NCI-H2196 treated with DMSO at 0.1 percent for 48 hours (cell line): ENCODE measurements around the gene THOC6.

ENCODE experiments used
- DNase-seq: peaks from one replicate; lab custom pipeline; 2025; ENCODE audit not compliant: unreplicated experiment; lab: John Stamatoyannopoulos, UW

THOC6 gene

DNA sequence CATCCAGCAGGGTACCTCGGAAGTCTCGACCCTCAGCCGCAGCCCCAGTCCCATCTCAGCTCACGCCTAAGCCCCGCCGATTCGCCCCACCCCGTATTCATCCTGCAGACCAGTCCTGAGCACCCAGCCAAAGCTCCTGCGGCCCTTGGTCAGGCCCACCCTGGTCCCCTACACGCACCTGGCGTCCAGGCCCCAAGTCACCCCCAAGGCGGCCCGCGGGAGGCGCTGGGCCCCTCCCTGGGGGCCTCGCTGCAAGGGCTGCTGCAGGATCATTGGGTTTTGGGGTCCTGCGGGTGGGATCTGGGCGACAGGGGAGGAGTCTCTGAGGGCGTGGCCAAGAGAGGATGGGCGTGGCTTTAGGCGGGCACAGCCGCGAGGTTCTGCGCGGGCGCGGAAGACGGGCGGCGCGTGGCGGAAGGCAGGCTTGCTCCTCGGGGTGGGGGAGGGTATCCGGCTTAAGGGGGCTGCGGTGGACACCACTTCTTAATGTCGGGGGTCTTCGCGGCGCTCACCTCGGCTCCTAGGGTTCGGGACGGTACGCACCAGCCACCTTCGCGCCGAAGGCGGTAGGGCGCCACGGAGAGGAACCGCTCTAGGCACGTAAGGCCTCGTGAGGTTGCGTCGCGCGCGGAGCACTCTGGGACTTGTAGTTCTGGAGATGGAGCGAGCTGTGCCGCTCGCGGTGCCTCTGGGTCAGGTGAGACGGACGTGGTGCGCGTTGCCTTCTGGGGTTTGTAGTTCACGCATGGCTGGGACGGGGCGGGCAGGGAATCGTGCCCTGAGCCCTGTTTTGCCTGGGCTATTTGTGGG, at the start of gene THOC6, which contains the start of gene HCFC1R1:
THOC6 (plus strand) TSS at position 367 of the 810 bp plus-strand sequence; CDS start at position 659, 292 bp downstream.
HCFC1R1 (minus strand) TSS at position 274 of the 810 bp plus-strand sequence; CDS start at position 273, 1 bp downstream.
- peak; percentile 91 for DNase-seq

DNA sequence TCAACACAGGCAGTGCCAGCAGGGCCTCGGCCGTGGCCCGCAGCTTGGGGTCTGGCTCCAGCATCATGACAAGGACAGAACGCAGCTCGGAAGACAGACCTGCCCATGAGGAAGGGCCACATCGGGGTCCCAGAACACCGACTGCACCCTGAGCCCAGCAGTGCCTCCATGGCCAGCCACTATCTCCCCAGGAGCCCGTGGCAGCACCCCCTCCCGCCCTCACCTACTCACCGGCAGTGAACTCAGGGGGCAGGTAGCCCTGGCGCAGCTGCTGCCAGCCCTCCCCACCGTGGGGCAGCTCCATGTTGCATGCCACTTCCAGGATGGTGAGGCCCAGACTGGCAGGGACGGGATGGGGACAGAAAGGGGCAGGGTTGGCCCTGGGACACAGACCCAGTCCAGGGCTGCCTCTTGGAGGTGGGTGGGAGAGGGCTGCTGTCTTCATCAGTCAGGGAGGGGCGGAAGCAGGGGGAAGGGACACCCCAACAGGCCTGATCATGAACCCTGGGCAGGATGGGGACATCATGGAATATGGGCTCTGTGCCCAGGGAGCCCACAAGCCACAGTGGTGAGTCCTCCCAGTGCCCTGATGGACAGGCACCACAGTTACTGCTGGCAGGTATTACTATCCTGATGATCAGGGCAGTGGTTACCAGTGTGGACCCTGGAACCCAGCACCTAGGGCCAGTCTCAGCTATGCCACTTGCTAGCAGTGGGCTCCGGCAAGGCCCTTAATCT, 49.3 kb upstream of the THOC6 start:
- no peak for DNase-seq

DNA sequence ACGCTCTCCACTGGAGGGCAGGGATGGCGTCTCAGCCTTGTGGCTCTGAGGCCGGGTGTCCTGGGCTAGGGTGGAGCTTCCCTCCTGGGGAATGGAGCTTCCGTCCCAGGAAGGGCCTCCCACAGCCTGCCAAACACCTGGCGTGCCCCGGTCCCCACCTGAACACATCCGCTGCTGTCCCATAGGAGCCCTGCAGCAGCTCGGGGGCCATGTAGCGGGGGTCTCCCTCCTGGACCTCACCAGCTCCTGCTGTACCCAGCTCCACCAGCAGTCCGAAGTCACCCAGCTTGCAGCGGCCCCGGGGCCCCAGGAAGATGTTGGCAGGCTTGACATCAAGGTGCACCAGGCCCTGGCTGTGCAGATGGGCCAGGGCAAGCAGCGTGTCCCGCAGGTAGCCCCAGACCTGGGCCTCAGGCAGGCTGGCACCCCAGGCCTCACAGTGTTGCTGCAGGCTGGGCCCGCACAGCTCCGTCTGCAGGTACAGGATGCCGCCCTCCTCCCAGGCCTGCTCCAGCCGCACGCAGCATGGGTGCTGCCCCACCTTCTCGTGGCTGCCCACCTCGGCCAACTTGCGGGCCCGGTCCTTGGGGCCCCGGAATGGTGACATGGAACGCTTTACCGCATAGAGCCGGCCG, 48.6 kb upstream of the THOC6 start:
- DNase-seq: no peak

DNA sequence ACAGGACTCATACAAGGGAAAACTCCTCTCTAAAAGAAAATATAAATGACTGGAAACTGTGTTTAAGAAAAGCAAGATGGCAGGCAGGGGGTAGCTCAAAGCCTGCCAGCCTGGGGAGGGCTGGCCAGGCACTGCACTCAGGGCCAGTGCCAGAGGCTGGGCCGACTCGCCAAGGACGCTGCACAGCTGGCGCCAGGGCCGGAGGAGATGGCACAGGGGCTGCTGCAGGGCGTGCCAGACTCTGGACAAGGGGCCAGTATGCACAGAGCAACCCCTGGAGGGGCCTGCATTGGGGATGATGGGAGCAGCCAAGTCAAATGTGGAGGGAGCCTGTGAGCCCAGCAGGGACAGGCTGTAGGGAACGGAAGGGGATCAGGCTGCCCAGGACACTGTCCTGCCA, 47.6 kb upstream of the THOC6 start:
- no peak for DNase-seq

DNA sequence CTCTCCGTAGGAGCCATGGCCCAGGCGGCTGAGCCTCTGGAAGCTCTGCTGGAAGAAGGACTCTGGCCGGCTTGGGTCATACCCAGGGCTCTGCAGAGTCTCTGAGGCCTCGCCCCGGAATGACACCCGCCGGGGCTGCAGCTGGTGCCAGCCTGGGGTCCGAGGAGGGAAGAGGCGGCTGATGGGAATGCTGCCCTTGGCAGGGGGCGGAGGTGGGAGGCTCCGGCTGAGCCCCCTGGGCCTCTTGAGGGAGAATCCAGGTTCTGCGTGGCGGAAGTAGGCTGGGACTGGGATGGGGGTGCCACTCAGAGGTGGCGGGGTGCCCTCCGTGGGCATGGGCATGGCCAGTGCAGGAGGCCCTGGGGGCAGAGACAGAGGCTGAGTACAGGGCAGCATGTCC, 47.2 kb upstream of the THOC6 start:
- no peak for DNase-seq

DNA sequence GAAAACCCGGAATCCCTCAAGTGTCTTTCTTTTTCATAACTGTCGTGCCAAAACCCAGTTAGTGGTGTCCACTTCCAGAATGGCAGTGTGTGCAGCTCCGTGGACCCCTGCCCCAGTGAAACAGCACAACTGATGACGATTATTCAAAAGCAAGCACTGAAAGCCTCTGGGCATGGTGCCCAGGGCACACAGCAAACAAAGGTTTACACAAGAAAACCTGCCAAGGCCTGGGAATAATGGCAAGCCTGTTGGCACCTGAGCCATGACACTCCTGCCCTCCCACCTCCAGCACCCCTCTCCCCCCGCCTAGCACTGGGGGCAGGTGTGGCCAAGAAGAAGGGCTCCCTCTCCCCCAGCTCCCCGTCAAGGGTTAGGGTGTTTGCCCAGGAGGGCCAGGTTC, 46.4 kb upstream of the THOC6 start:
- peak; percentile 69 for DNase-seq

DNA sequence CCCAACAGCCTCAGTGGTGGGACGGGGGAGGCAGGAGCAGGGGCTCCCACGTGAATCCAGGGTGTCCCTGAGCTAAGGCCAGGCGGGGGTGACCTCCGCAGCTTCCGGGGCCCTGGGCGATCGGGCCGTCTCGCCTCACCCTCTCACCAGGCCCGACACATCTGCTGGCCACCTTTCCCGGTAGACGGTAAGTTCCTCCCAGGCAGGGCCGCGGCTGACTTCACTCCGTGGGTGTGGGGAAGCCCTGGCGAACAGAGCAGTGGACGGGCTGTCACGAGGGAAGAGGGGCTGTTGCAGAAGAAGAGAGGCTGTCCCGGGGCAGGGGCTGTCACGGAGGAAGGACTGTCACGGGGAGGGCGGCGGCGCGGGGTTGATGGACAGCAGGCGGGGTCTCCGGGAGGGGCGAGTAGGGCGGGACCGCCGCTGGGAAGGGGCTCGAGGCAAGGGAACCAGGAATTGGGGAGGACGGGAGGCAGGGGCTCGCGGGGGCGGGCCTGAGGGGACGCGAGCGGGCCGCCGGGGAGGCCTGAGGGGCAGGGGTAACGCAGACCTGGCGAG, 44.1 kb upstream of the THOC6 start:
- DNase-seq: no peak

DNA sequence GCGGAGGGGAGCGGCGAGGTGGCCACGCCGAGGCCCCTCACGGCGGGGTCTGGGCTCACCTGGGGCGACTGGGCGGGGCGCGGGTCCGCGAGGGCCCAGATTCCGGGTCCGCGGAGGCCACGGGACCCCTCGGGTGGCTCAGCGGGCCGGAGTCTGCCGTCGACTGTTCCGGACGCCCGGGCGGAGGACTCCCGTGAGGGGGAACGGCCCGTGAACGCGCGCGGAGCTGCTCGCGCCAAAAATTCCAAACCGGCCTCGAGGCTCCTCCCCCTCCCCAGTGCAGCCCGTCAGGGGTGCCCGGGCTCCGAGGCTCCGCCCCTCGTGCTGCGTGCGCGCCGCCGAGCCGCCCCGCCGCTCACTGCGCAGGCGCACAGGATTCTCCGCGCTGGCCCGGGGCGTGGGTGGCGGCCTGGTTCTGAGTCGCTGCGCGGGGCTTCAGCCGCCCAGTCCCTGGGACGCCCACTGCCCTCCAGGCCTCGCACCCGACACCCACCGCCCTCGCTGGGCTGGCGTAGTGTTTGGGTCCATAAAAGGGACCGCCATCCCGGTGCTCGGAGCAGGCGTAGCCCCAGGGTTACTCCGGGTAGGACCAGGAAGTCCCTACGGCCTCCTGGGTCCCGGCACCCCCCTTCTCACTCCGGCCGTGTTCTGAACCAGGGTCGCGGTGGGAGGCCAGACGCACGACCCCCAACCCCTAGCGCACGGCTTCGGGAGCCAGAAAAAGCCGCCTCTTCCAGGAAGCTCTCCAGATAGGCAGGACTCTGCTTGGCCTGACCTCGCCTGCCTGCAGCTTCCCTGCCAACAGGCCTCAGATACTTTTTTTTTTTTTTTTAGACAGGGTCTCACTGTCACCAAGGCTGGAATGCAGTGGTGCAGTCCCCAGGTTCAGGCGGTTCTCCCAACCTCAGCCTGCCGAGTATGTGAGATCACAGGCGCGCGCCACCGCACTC, 43.3 kb upstream of the THOC6 start, which contains the start of gene PKMYT1:
PKMYT1 (minus strand) TSS at position 220 of the 950 bp plus-strand sequence. CDS start 789 bp downstream, outside the sequence.
- DNase-seq: peak; percentile 87

DNA sequence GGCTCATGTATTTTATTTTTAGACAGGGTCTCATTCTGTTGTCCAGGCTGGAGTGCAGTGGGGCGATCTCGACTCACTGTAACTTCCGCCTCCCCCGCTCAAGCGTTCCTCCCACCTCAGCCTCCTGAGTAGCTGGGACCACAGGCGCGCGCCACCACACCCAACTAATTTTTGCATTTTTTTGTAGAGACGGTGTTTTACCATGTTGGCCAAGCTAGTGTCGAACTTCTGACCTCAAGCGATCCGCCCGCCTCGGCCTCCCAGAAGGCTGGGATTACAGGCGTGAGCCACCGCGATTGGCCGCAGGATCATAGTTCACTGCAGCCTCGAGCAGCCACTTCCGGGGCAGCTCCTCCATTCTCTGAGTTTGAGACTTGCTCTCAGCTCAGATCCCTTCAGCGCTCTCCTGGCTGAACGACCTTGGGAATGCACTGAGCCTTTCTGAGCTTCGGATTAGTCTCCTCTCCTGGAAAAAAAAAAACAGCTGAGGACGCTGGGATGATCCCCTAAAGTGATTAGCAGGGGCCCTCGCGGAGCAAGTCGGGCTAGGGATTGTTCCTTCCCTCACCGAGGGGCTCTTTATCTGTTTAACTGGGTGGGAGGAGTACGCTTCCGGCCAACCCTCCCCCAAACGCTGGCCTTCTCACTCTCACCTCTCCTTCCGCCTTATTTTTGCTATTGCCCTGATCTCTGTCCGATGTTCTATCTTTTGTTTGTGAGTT, 42.5 kb upstream of the THOC6 start:
- DNase-seq: no peak

DNA sequence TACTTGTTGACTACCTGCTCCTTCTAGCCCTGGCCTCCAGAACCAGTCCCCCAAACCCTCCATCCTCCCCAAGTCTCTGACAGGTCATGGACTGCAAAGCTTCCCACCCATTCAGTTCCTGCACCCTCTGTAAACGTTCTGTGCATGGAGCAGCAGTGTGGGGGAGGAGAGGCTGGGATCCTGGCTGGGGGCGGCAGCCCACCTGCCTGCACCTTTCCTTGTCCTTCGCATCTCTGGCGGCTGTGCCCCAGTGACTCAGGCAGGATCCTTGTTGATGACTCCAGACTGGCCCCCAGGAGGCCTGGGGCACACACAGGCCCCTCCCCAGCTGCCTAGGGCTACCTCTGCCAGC, 42.0 kb upstream of the THOC6 start:
- no peak for DNase-seq

DNA sequence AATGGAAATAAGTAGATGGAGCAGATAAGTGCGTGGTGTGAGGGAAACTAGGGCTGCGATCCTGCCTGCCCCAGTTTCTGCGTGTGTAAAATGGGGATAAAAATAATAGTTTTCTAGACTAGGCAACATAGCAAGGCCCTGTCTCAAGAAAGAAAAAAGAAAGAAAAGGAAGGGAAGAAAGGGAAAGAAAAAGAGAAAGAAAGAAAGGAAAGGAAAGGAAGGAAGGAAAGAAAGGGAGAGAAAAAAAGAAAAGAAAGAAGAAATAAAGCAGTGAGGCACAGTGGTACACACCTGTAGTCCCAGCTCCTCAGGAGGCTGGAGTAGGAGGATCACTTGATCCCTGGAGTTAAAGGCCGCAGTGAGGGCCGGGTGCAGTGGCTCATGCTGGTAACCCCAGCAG, 41.4 kb upstream of the THOC6 start:
- DNase-seq: no peak

DNA sequence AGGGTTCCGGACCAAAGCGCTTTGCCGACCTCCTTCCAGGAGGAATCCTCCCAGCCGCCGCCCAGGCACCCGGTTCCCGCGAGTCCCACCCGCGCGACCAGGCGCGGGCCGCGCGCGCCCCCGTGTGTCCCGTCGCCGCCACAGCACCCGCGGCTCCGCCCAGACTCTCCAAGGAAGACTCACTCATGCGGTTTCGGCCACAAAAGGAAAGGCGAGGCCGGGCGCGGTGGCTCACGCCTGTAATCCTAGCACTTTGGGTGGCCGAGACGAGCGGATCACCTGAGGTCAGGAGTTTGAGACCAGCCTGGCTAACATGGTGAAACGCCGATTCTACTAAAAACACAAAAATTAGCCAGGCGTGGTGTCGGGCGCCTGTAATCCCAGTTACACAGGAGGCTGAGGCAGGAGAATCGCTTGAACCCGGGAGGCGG, 40.1 kb upstream of the THOC6 start:
- DNase-seq: peak; percentile 37

DNA sequence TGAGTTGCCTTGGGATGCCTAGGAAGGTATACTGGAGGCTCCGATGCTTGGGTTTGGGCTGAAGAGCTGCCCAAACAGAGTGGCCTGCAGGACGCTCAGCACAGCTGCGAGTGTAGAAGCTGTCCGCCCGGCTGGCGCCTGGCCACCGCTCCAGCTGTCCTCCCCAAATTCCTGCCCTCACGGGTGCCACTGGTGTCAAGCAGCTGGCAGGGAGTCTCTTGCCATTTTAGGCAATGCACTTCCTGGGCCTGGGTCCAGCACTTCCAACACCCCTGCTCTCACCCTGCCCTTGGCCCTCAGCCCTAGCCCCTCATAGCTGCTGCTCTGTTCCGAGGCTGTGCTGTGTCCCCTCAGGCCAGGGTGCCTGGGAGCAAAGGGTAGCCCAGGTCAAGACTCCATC, 38.4 kb upstream of the THOC6 start:
- no peak for DNase-seq

DNA sequence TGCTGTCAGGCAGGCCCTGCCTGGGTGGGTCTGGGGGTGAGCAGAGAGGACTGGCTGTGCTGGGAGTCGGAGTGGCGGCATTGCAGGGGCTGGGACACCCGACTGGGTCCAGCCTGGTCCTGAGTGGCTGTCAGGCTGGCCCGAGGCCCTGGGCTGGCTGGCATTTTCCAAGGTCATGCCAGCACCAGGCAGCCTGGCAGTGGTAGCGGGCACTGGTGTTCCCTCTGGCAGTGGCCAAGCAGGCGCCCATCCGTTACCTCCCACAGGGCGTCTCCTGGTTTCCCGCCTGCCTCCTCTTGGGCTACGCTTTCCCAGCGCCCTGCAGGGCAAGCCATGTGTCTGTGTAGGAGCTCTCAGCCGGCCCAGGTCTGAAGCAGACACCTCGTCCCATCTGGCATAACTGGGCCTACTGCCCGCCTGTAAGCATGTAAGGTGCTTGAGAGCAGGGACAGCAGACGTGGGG, 37.9 kb upstream of the THOC6 start:
- no peak for DNase-seq

DNA sequence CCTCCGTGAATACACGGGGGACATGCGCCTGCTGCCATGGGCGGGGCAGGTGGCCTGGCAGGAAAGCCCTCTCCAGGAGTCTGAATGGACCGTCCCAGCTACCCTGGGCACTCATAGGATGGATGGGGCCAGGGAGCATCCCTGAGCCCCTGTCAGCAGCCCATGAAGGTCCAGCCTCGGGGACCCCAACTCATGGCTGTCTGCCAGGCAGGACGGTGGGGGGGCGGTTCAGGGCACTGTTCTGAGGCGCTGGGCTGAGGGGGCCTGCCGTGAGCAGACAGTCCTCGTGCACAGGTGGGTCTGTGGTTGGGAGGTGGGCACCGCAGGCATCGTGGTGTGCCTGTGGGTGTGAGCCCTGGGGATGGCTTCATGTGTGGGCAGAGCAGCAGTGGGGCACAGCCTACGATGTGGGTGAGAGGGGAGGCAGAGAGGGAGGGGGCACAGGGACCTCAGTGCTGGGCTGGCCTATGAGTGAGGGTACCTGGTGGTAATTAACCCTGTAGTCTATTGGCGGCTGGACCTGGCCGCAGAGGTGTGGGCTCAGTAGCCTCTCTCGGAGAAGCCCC, 37.1 kb upstream of the THOC6 start:
- no peak for DNase-seq

DNA sequence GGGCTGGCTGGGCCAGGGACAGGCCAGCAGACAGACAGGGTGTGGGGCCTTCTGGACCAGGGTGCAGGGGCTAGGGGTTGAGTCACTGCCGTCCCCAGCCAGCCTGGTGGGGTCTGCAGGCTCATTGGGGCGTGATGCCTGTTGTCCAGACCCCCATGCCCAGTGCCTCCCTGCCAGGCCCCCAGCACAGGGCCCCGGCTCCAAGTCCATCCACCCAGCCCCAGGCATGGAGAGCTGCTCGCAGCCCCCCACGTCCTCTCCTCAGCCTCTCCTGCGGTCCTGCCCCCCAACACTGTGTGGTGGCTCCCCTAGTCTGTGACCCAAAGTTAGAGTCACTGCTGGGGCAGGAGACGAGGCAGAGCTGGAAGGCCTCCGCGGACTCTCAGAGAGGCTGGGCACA, 36.5 kb upstream of the THOC6 start:
- DNase-seq: no peak

DNA sequence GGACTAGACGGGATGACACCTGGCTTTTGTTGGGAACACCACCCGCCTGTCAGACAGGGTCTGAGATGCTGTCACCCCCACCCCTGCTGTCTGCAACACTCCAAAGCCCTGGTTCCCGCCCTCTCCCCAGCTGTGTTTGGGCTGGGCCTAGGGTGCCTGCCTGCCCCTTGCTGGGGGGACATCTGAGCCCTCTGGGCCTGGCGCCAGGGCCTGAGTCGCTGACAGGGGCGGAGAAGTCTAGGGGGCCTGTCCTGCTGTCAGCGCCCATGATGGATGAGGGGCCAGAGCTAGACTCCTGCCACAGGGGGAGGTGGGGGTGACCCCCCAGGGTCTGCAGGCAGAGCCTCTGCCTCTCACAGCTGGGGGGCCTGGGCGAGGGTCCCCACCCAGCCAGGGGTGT, 36.0 kb upstream of the THOC6 start:
- no peak for DNase-seq

DNA sequence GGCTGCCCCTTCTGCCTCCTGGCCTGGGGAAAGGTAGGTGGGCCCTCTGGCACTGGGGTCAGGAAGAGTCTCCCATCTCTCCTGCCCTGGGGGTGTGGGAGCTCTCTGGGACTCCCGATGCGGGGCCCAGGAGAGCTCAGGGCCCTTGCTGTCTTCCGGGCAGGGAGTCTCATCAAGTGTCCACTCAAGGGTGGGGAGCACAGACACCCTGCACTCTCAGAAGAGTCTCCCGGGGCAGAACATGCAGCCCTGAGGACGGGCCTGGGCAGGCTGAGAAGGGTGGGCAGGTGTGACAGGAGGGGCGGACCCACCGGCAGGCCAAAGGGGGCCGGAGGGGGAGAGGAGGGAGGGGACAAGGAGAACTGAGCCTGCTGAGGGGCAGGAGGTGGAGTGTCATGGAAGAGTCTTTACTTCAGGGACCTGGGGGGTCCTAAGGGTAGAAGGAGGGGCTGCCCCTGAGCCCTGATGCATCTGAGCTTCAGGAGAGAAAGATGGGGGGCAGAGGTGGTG, 35.2 kb upstream of the THOC6 start:
- DNase-seq: no peak

DNA sequence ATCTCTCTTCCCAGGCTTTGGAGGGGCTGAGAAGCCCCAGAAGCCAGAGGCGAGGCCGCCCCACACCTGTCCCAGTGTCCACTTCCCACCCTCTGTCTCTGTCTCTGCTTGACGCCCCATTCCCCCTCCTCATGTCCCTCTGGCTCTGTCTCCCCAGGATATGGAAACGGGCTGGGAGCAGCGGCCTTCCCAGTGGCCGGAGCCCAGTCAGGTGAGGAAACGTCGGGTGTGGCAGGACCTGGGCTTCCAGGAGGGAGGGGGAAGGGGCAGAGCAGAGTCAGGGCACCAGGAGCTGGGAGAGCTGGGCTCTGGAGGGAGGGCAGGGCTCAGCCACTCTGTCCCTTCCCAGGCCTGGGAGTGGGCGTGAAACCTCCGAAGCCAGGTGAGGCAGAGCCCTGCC, 32.9 kb upstream of the THOC6 start:
- DNase-seq: no peak
